HepG2 (cell line): ENCODE data around the gene KRTAP1-4. TPM values are rescaled to one million over a fixed set of nuclear protein-coding genes. Genes with fewer than 3 reads are reported as not detected.

Source experiments
- ATAC-seq: fragments of 200-7000 bp; cut with Tn5 transposase; 3 replicates; pipeline ENCODE4 v1.9.1; 2020; ENCODE audit warnings: mild to moderate bottlenecking, moderate library complexity
- BruUV-seq: library from RNA; stranded (reverse); fragments of 400-500 nt; replicated peaks from 2 replicates; lab custom pipeline; 2021; lab: Mats Ljungman, UMichigan
- CTCF ChIA-PET: fragments of 300-600 bp; formaldehyde crosslinking; extraction: SDS; loops from one replicate; lab custom pipeline; 2021; ENCODE audit warnings: low total read pairs, inconsistent platforms, low intra/inter-chr PET ratio; lab: Yijun Ruan, JAX
- POLR2A ChIA-PET: fragments of 350-600 bp; sonication (Branson Sonifier 250); formaldehyde crosslinking; loops from one replicate; lab custom pipeline; 2020; ENCODE audit warnings: antibody characterized with exemption, inconsistent platforms; lab: Yijun Ruan, JAX
- DNase-seq: peaks from one replicate; pipeline ENCODE4 v3.0.0-alpha.2; 2015; ENCODE audit warnings: low spot score
- FAIRE-seq: peaks from 3 replicates; lab custom pipeline; 2011; peaks lifted over from hg19 to GRCh38; lab: Jason Lieb, UNC
- H2AFZ ChIP-seq: one replicate; pipeline ENCODE4 v1.6.1; 2011; ENCODE audit warnings: low read length, inconsistent platforms
- H3K27ac ChIP-seq: fragments of 300-600 bp; 3 replicates; pipeline ENCODE4 v1.8.0; 2011; ENCODE audit warnings: mixed run types, mild to moderate bottlenecking, mixed read lengths, low read length, inconsistent platforms; ENCODE audit not compliant: insufficient read depth; ENCODE audit errors: extremely low read length
- H3K27me3 ChIP-seq, 2 experiments: fragments of 200-600 bp in 1 of 2; 2 replicates in 1 of 2; 3 replicates in 1 of 2; pipeline versions ENCODE4 v1.6.0 to v1.8.0; 2011; ENCODE audit warnings: low read length in 2 of 2, mild to moderate bottlenecking in 2 of 2, moderate library complexity in 2 of 2, inconsistent platforms in 1 of 2; ENCODE audit not compliant: insufficient read depth in 2 of 2, control insufficient read depth in 1 of 2
- H3K36me3 ChIP-seq, 2 experiments: fragments of 200-600 bp in 1 of 2; replicated peaks in 1 of 2; 2 replicates in 1 of 2; 3 replicates in 1 of 2; pipeline versions ENCODE4 v1.5.1 to v1.8.0; 2011; ENCODE audit warnings: low read length in 2 of 2, inconsistent platforms in 1 of 2; ENCODE audit not compliant: insufficient read depth in 2 of 2, control insufficient read depth in 1 of 2
- H3K4me1 ChIP-seq: 2 replicates; pipeline ENCODE4 v1.5.1; 2012; ENCODE audit warnings: low read length, inconsistent platforms; ENCODE audit not compliant: insufficient read depth
- H3K4me2 ChIP-seq: 2 replicates; pipeline ENCODE4 v1.6.0; 2011; ENCODE audit warnings: low read depth, low read length, inconsistent platforms
- H3K4me3 ChIP-seq, 3 experiments: fragments of 200-600 bp in 1 of 3; sonication (generic), shearing (Covaris generic) in 1 of 3; replicated peaks in 1 of 3; 2 replicates each; pipeline ENCODE4 v1.5.1; 2011 to 2016; ENCODE audit warnings: low read length in 3 of 3, inconsistent platforms in 2 of 3, low read depth in 2 of 3, mild to moderate bottlenecking in 2 of 3, control low read depth in 1 of 3, mixed read lengths in 1 of 3; ENCODE audit not compliant: insufficient read depth in 1 of 3
- H3K79me2 ChIP-seq: one replicate; pipeline ENCODE4 v1.6.1; 2011; ENCODE audit warnings: low read length, inconsistent platforms; ENCODE audit not compliant: insufficient read depth
- H3K9ac ChIP-seq: 2 replicates; pipeline ENCODE4 v1.6.0; 2011; ENCODE audit warnings: mild to moderate bottlenecking, low read depth, low read length, inconsistent platforms; ENCODE audit not compliant: insufficient read depth
- H3K9me3 ChIP-seq: 2 replicates; pipeline ENCODE4 v1.5.1; 2012; ENCODE audit warnings: mild to moderate bottlenecking, low read length
- H4K20me1 ChIP-seq: 2 replicates; pipeline ENCODE4 v1.6.0; 2011; ENCODE audit warnings: inconsistent platforms, mild to moderate bottlenecking, low read length, moderate library complexity; ENCODE audit not compliant: insufficient read depth
- ZNF652 ChIP-seq: IDR thresholded peaks from 2 replicates; pipeline ENCODE4 v1.6.1; 2016; ENCODE audit warnings: low read depth, borderline replicate concordance
- WGBS: methylation state at CpG from one replicate; pipeline ENCODE4 v1.1.6; 2017; ENCODE audit warnings: low lambda C conversion rate; 5-methylcytosine and 5-hydroxymethylcytosine counted together
- in situ Hi-C: cut with HindIII; loops from 2 replicates; pipeline ENCODE4 v1.10.0; 2017; ENCODE audit warnings: low pct_unique_long_range_greater_than_20kb; ENCODE audit not compliant: extremely low pct_ligation_motif_present
- intact Hi-C: fragments of 100-400 bp; cut with micrococcal nuclease; formaldehyde crosslinking; loops from one replicate; pipeline ENCODE4 v1.10.0; 2022; ENCODE audit not compliant: unreplicated experiment
- polyA plus RNA-seq, 8 experiments: library from polyadenylated mRNA; depleted of rRNA in 3 of 8; stranded (reverse) in 7 of 8; unstranded in 1 of 8; fragments of >200 nt; fragmentation: Illumina TruSeq in 4 of 8; extraction: Trizol in 4 of 8; gene quantifications; 2 replicates each; pipeline versions ENCODE4 v1.2.1 to v1.2.3, GENCODE V29; 2011 to 2016; ENCODE audit warnings: low read depth in 4 of 8, missing spikeins in 1 of 8, mixed read lengths in 1 of 8; ENCODE audit not compliant: insufficient read depth in 1 of 8
- total RNA-seq, 5 experiments: library from RNA; depleted of rRNA; stranded (reverse); fragments of >200 nt; fragmentation: Illumina TruSeq; extraction: Trizol; gene quantifications; 2 replicates each; pipeline ENCODE4 v1.2.3, GENCODE V29; 2016; ENCODE audit warnings: low read depth in 1 of 5
- TF ChIP-seq, protein P1 (sequence below): sonication (generic); formaldehyde crosslinking; IDR thresholded peaks from 2 replicates; pipeline ENCODE4 v1.5.1; 2020; ENCODE audit warnings: mild to moderate bottlenecking, missing genetic modification reagents, moderate library complexity

Gene KRTAP1-4
- total and polyA plus RNA-seq, 2 of the 13 experiments (the other 11 are each of a cell fraction or from before 2014, with no cell fraction given) = not detected

GRCh38 chr17:41071606-41072360, 41.8 kb upstream of the KRTAP1-4 start:
- Histone ChIP-seq H3K9ac (no peak overlapping the region), H3K36me3 (no peaks in the 10 kb centered on the region), H3K27ac (no peak overlapping the region), H3K4me3 (no peak overlapping the region), H3K4me2 (no peak overlapping the region), H3K79me2 (no peaks in the 10 kb centered on the region), H3K9me3 (no peaks in the 10 kb centered on the region), H3K4me1 (no peaks in the 10 kb centered on the region), H3K27me3 (peaks cover 0 to 5% of the 10 kb centered on the region in 2 experiments; a peak in 1 of 5 replicates), H4K20me1 (no peaks in the 10 kb centered on the region), H2AFZ (no peak overlapping the region)
- FAIRE-seq (no peak), DNase-seq (no peak), ATAC-seq (no peak; the same call in 2 of the 3 replicates)
- in situ Hi-C loops (no loop called here), intact Hi-C loops (no loop called here)
- BruUV-seq = no TSS peak
- ChIA-PET POLR2A (interaction anchor here (1.3 kb wide), 1 partner anchor 13 kb away, joined by 4 read pairs; no protein-coding TSS in a partner anchor), CTCF (no interaction called here)
- WGBS = 79% methylated on average over 5 of the region's 5 CpGs
- TF ChIP-seq ZNF652 = no peak
- TF ChIP-seq, protein P1, sequence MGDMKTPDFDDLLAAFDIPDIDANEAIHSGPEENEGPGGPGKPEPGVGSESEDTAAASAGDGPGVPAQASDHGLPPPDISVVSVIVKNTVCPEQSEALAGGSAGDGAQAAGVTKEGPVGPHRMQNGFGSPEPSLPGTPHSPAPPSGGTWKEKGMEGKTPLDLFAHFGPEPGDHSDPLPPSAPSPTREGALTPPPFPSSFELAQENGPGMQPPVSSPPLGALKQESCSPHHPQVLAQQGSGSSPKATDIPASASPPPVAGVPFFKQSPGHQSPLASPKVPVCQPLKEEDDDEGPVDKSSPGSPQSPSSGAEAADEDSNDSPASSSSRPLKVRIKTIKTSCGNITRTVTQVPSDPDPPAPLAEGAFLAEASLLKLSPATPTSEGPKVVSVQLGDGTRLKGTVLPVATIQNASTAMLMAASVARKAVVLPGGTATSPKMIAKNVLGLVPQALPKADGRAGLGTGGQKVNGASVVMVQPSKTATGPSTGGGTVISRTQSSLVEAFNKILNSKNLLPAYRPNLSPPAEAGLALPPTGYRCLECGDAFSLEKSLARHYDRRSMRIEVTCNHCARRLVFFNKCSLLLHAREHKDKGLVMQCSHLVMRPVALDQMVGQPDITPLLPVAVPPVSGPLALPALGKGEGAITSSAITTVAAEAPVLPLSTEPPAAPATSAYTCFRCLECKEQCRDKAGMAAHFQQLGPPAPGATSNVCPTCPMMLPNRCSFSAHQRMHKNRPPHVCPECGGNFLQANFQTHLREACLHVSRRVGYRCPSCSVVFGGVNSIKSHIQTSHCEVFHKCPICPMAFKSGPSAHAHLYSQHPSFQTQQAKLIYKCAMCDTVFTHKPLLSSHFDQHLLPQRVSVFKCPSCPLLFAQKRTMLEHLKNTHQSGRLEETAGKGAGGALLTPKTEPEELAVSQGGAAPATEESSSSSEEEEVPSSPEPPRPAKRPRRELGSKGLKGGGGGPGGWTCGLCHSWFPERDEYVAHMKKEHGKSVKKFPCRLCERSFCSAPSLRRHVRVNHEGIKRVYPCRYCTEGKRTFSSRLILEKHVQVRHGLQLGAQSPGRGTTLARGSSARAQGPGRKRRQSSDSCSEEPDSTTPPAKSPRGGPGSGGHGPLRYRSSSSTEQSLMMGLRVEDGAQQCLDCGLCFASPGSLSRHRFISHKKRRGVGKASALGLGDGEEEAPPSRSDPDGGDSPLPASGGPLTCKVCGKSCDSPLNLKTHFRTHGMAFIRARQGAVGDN (CRISPR knock-in tag) = peak; percentile 21; the same call in 1 of the 2 replicates
